GM23248 (cell line): ENCODE data around the gene UBXN11. TPM values are rescaled to one million over a fixed set of nuclear protein-coding genes. Genes with fewer than 3 reads are reported as not detected.
A peak's percentile ranks its signal among the peaks of the same experiment; 100 is the strongest.

Experiments
- DNase-seq: peaks from one replicate; pipeline ENCODE4 v3.0.0-alpha.2; 2015
- H2AFZ ChIP-seq: fragments of 200-600 bp; sonication (generic); 2 replicates; pipeline ENCODE4 v1.6.1; 2016; ENCODE audit warnings: antibody characterized with exemption
- H3F3A ChIP-seq: fragments of 200-600 bp; sonication (generic); 2 replicates; pipeline ENCODE4 v1.6.1; 2016; ENCODE audit warnings: mild to moderate bottlenecking, antibody characterized with exemption, mixed run types; ENCODE audit not compliant: insufficient read depth
- H3K27ac ChIP-seq: fragments of 200-600 bp; sonication (generic); 2 replicates; pipeline ENCODE4 v1.5.1; 2016; ENCODE audit warnings: mild to moderate bottlenecking
- H3K27me3 ChIP-seq: fragments of 200-600 bp; sonication (generic); replicated peaks from 2 replicates; pipeline ENCODE4 v1.6.1; 2016; ENCODE audit warnings: mild to moderate bottlenecking; ENCODE audit not compliant: insufficient read depth
- H3K36me3 ChIP-seq: fragments of 200-600 bp; sonication (generic); 2 replicates; pipeline ENCODE4 v1.6.1; 2016; ENCODE audit warnings: low read depth, mild to moderate bottlenecking
- H3K4me1 ChIP-seq: fragments of 200-600 bp; sonication (generic); 2 replicates; pipeline ENCODE4 v1.6.1; 2016; ENCODE audit warnings: mild to moderate bottlenecking; ENCODE audit not compliant: insufficient read depth
- H3K4me2 ChIP-seq: fragments of 200-600 bp; sonication (generic); one replicate; pipeline ENCODE4 v1.6.1; 2016; ENCODE audit warnings: mild to moderate bottlenecking; ENCODE audit not compliant: unreplicated experiment
- H3K4me3 ChIP-seq: fragments of 200-600 bp; sonication (generic); 2 replicates; pipeline ENCODE4 v1.5.1; 2016; ENCODE audit warnings: mild to moderate bottlenecking
- H3K79me2 ChIP-seq: fragments of 200-600 bp; sonication (generic); 2 replicates; pipeline ENCODE4 v1.6.1; 2016; ENCODE audit warnings: mild to moderate bottlenecking; ENCODE audit not compliant: insufficient read depth
- H3K9ac ChIP-seq: fragments of 200-600 bp; sonication (generic); 2 replicates; pipeline ENCODE4 v1.6.1; 2016; ENCODE audit warnings: mild to moderate bottlenecking
- H3K9me2 ChIP-seq: fragments of 200-600 bp; sonication (generic); 2 replicates; pipeline ENCODE4 v1.6.1; 2016; ENCODE audit warnings: mixed run types, mild to moderate bottlenecking, moderate library complexity; ENCODE audit not compliant: insufficient read depth
- H3K9me3 ChIP-seq: fragments of 200-600 bp; sonication (generic); one replicate; pipeline ENCODE4 v1.6.1; 2017; ENCODE audit warnings: low read depth
- H4K20me1 ChIP-seq: fragments of 200-600 bp; sonication (generic); 2 replicates; pipeline ENCODE4 v1.6.0; 2016; ENCODE audit not compliant: insufficient read depth
- EZH2 ChIP-seq: fragments of 200-600 bp; sonication (generic); IDR thresholded peaks from 2 replicates; pipeline ENCODE4 v1.6.1; 2018; ENCODE audit warnings: antibody characterized with exemption, mild to moderate bottlenecking; ENCODE audit not compliant: insufficient read depth, poor library complexity, severe bottlenecking
- EZH2phosphoT487 ChIP-seq: fragments of 200-600 bp; sonication (generic); IDR thresholded peaks from 2 replicates; pipeline ENCODE4 v1.6.1; 2018; ENCODE audit warnings: antibody characterized with exemption, moderate library complexity, mild to moderate bottlenecking, low read depth; ENCODE audit not compliant: insufficient read depth
- WGBS, 2 experiments: methylation state at CpG; one replicate each; pipeline ENCODE4 v1.1.6; 2015 to 2017; ENCODE audit warnings: low lambda C conversion rate in 2 of 2, low coverage in 1 of 2; ENCODE audit errors: missing lambda C conversion rate in 2 of 2; 5-methylcytosine and 5-hydroxymethylcytosine counted together
- in situ Hi-C: fragments of 300-500 bp; cut with MboI; formaldehyde crosslinking; loops from 2 replicates; pipeline ENCODE4 v1.15.0; 2020
- polyA plus RNA-seq: library from polyadenylated mRNA; unstranded; fragments of >200 nt; fragmentation: Nextera tagmentation; extraction: Ambion mirVana; gene quantifications from 2 replicates; pipeline ENCODE4 v1.2.1, GENCODE V29; 2016
- total RNA-seq: library from RNA; depleted of rRNA; stranded (reverse); fragments of >200 nt; shearing (Covaris generic); gene quantifications from 2 replicates; pipeline ENCODE4 v1.2.3, GENCODE V29; 2014

The UBXN11 gene
- total and polyA plus RNA-seq, 2 experiments from 2014 or later = 5.8 to 12.7 TPM

DNA sequence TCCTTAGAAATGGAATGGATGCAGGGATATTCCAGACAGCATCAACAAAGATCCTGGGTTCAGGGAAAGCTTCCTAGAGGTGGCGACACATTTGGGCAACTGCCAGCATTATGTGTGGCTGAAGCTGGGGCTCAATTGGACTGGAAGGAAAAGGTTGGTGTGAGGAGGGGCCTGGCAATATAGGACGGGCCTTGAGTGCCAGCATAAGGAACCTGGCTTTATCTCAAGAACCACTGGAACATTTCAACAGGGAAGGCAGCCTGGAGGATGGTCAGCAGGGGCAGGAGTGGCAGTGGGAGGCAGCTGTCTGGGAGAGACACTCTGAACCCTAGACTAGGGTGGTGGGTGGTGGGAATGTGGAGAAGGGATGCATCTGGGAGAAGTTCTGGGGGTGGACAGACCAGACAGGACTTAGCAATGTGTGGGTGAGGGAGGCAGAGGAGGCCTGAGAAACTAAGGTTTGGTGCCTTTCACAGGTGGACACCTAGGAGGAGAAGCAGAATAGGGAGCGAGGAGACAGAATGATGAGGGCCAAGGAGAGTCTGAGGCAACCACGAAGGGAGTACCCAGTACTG, 23.1 kb downstream of the UBXN11 start:
- Histone ChIP-seq H3K4me1 (peaks cover 49% of the 10 kb centered on the region), H3K79me2 (peaks cover 34% of the 10 kb centered on the region), H3K27ac (peak overlapping the region; percentile 95), H3K4me2 (no peak overlapping the region), H3K9me3 (no peaks in the 10 kb centered on the region), H3K9ac (peak overlapping the region; percentile 87; the same call in 1 of the 2 replicates), H3K36me3 (0 out of 2 replicates have a peak, but pooled peaks cover 8% of the 10 kb centered on the region), H3F3A (peaks cover 68% of the 10 kb centered on the region), H2AFZ (no peak overlapping the region), H3K4me3 (no peak overlapping the region), H3K9me2 (no peaks in the 10 kb centered on the region), H3K27me3 (no peaks in the 10 kb centered on the region), H4K20me1 (peaks cover 3% of the 10 kb centered on the region; the same call in 1 of the 2 replicates)
- 66 to 71% methylated on average over 4 of the region's 4 CpGs for WGBS, 2 experiments
- peak; percentile 52 for DNase-seq
- TF ChIP-seq EZH2phosphoT487 (no peak), EZH2 (no peak)
- in situ Hi-C loops = no loop called here

DNA sequence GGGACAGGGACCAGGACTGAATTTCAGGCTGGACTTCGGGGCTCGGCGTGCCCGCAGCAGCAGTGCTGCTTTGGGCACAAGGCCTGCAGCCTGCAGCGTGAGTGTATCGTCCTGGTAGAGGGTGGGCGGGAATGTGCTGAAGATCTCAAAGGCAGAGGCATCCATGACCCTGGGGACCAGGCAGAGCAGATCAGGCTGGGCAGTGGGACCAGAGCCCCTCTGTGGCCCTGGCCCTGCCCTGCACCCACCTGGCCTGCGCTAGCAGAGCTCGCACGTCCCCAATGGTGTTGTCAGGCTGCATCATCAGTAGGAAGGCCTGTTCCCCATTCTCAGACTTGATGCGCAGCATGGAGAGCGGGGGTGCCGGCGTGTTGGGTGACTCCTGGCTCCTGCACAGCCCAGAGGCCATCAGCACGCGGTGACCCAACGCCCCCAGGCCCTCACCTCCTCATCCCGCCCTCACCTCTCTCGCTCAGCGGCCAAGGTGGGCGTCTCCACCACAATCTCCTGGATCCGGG, 24.0 kb downstream of the UBXN11 start:
- in situ Hi-C loops = no loop called here
- H3K4me2 ChIP-seq = peak overlapping the region; percentile 90
- no peaks in the 10 kb centered on the region for H3K9me3 ChIP-seq
- peaks cover 58% of the 10 kb centered on the region for H3K4me1 ChIP-seq
- H3K36me3 ChIP-seq = 0 out of 2 replicates have a peak, but pooled peaks cover 8% of the 10 kb centered on the region
- H3F3A ChIP-seq = peaks cover 69% of the 10 kb centered on the region
- H3K9ac ChIP-seq = peak overlapping the region; percentile 87
- H3K9me2 ChIP-seq = no peaks in the 10 kb centered on the region
- H3K27me3 ChIP-seq = no peaks in the 10 kb centered on the region
- peak; percentile 54 for DNase-seq
- no peak for TF ChIP-seq EZH2phosphoT487
- TF ChIP-seq EZH2 = no peak
- peak overlapping the region; percentile 85 for H3K4me3 ChIP-seq
- no peak overlapping the region for H2AFZ ChIP-seq
- H4K20me1 ChIP-seq = peaks cover 3% of the 10 kb centered on the region; the same call in 1 of the 2 replicates
- 71 to 74% methylated on average over 17 to 19 of the region's 22 CpGs for WGBS, 2 experiments
- H3K27ac ChIP-seq = peak overlapping the region; percentile 95
- peaks cover 34% of the 10 kb centered on the region for H3K79me2 ChIP-seq

DNA sequence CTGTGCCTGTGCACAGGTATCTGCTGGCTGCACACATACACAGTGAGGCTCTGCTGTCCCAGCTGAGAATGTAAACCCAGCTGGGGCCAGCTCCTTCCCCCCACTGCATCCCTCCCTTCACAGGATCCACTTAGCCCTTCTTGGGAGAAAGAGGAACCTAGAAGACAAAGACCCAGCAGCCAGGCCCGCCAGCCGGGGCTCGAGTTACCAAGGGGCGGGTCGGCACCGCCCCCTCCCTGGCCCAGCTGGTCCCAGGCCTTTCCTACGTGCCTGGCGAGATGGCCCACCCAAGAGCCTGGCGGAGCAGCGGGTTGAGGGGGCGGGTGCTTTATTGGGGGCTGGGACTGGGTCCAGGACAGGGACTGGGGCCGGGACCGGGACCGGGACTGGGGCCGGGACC, 24.5 kb downstream of the UBXN11 start:
- H3K9me2 ChIP-seq = no peaks in the 10 kb centered on the region
- H3K36me3 ChIP-seq = 0 out of 2 replicates have a peak, but pooled peaks cover 8% of the 10 kb centered on the region
- H3K27ac ChIP-seq = peak overlapping the region; percentile 95
- in situ Hi-C loops = no loop called here
- H3K9me3 ChIP-seq = no peaks in the 10 kb centered on the region
- WGBS, 2 experiments = 9 to 16% methylated on average over 11 to 13 of the region's 15 CpGs
- H3F3A ChIP-seq = peaks cover 70% of the 10 kb centered on the region
- peak overlapping the region; percentile 87 for H3K9ac ChIP-seq
- TF ChIP-seq EZH2phosphoT487 (no peak), EZH2 (no peak)
- H3K4me3 ChIP-seq = peak overlapping the region; percentile 85
- peaks cover 3% of the 10 kb centered on the region; the same call in 1 of the 2 replicates for H4K20me1 ChIP-seq
- DNase-seq = peak; percentile 38
- no peak overlapping the region for H2AFZ ChIP-seq
- peaks cover 63% of the 10 kb centered on the region for H3K4me1 ChIP-seq
- no peaks in the 10 kb centered on the region for H3K27me3 ChIP-seq
- peaks cover 34% of the 10 kb centered on the region for H3K79me2 ChIP-seq
- H3K4me2 ChIP-seq = peak overlapping the region; percentile 90

DNA sequence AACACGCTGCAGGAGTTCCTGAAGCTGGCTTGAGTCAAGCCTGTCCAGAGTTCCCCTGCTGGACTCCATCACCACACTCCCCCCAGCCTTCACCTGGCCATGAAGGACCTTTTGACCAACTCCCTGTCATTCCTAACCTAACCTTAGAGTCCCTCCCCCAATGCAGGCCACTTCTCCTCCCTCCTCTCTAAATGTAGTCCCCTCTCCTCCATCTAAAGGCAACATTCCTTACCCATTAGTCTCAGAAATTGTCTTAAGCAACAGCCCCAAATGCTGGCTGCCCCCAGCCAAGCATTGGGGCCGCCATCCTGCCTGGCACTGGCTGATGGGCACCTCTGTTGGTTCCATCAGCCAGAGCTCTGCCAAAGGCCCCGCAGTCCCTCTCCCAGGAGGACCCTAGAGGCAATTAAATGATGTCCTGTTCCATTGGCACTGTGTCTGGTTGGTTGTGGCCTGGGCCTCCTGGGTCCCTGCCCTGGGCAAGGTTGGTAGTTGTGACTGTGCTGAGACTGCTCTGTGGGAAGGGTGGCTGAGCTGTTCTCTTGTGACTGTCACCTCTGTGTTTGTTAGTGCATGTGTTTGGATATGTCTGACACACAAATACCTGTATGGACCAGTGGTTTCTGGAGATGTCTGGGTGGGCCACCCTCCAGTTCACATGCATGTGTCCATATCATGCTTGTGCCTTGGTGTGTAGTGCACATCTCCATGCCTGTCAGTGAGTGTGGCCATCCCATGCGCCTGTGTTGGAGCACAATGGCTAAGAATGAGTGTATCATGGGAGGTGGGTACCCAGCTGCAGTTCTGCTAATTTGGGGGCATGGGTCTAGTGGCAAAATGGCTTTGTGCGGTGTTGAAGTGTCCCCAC, 25.1 kb downstream of the UBXN11 start:
- Histone ChIP-seq H4K20me1 (peaks cover 3% of the 10 kb centered on the region; the same call in 1 of the 2 replicates), H3F3A (peaks cover 70% of the 10 kb centered on the region), H3K9me3 (no peaks in the 10 kb centered on the region), H2AFZ (no peak overlapping the region), H3K27ac (peak overlapping the region; percentile 95), H3K4me1 (peaks cover 70% of the 10 kb centered on the region), H3K9me2 (no peaks in the 10 kb centered on the region), H3K4me2 (peak overlapping the region; percentile 90), H3K9ac (peak overlapping the region; percentile 87), H3K4me3 (peak overlapping the region; percentile 85), H3K79me2 (peaks cover 34% of the 10 kb centered on the region), H3K27me3 (no peaks in the 10 kb centered on the region), H3K36me3 (0 out of 2 replicates have a peak, but pooled peaks cover 8% of the 10 kb centered on the region)
- in situ Hi-C loops = no loop called here
- TF ChIP-seq EZH2 (no peak), EZH2phosphoT487 (no peak)
- WGBS, 2 experiments = 76 to 81% methylated on average over 5 of the region's 5 CpGs
- DNase-seq = peak; percentile 61
